PC-9 (cell line): Measurements from ENCODE around the gene NPHP4. TPM values are rescaled to one million over a fixed set of nuclear protein-coding genes. Genes with fewer than 3 reads are reported as not detected.
"Not testable (repeated sequence)": the region's sequence is repeated elsewhere in the genome, so short reads cannot be mapped to it uniquely, and the experiment has no call there.

Experiments used
- BruUV-seq: library from RNA; stranded (reverse); fragments of 400-500 nt; replicated peaks from 2 replicates; lab custom pipeline; 2021; lab: Mats Ljungman, UMichigan
- CTCF ChIA-PET: fragments of 300-600 bp; sonication (Branson Sonifier 250); formaldehyde crosslinking; loops from one replicate; lab custom pipeline; 2022; ENCODE audit warnings: antibody characterized with exemption; lab: Charles Lee
- POLR2A ChIA-PET: fragments of 300-600 bp; sonication (Branson Sonifier 250); formaldehyde crosslinking; loops from one replicate; lab custom pipeline; 2022; ENCODE audit warnings: antibody characterized with exemption; ENCODE audit not compliant: unreplicated experiment; lab: Charles Lee
- DNase-seq, 2 experiments: peaks; one replicate each; pipeline versions ENCODE4 v3.0.0 to v3.0.0-alpha.2; 2015 to 2022; ENCODE audit warnings: mixed read lengths in 1 of 2
- H2AFZ ChIP-seq: fragments of 200-600 bp; sonication (generic); 2 replicates; pipeline ENCODE4 v1.8.1; 2017; ENCODE audit warnings: antibody characterized with exemption
- H3F3A ChIP-seq: fragments of 200-600 bp; sonication (generic); 2 replicates; pipeline ENCODE4 v1.8.1; 2017; ENCODE audit warnings: antibody characterized with exemption, mild to moderate bottlenecking, low read depth; ENCODE audit not compliant: insufficient read depth
- H3K27ac ChIP-seq: fragments of 200-600 bp; sonication (generic); 2 replicates; pipeline ENCODE4 v1.6.1; 2016; ENCODE audit warnings: mixed run types
- H3K27me3 ChIP-seq: fragments of 200-600 bp; sonication (generic); 2 replicates; pipeline ENCODE4 v1.6.1; 2016; ENCODE audit warnings: low read depth, mixed run types; ENCODE audit not compliant: insufficient read depth
- H3K36me3 ChIP-seq: fragments of 200-600 bp; sonication (generic); 2 replicates; pipeline ENCODE4 v1.6.1; 2016; ENCODE audit warnings: low read depth, mixed run types
- H3K4me1 ChIP-seq: fragments of 200-600 bp; sonication (generic); replicated peaks from 2 replicates; pipeline ENCODE4 v1.6.1; 2016; ENCODE audit warnings: mixed run types; ENCODE audit not compliant: insufficient read depth
- H3K4me2 ChIP-seq: fragments of 200-600 bp; sonication (generic); 2 replicates; pipeline ENCODE4 v1.6.1; 2017; ENCODE audit warnings: mixed run types
- H3K4me3 ChIP-seq: fragments of 200-600 bp; sonication (generic); 2 replicates; pipeline ENCODE4 v1.6.1; 2016; ENCODE audit warnings: mixed run types
- H3K79me2 ChIP-seq: fragments of 200-600 bp; sonication (generic); 2 replicates; pipeline ENCODE4 v1.6.1; 2017; ENCODE audit warnings: low read depth, mixed run types
- H3K9me2 ChIP-seq: fragments of 200-600 bp; sonication (generic); 2 replicates; pipeline ENCODE4 v1.8.1; 2017; ENCODE audit warnings: mild to moderate bottlenecking; ENCODE audit not compliant: insufficient read depth
- H3K9me3 ChIP-seq: fragments of 200-600 bp; sonication (generic); 2 replicates; pipeline ENCODE4 v1.8.1; 2016; ENCODE audit warnings: low read depth; ENCODE audit not compliant: insufficient read depth
- H4K20me1 ChIP-seq: fragments of 200-600 bp; sonication (generic); 2 replicates; pipeline ENCODE4 v1.8.1; 2017; ENCODE audit not compliant: insufficient read depth
- CTCF ChIP-seq: fragments of 200-600 bp; sonication (generic); conservative IDR thresholded peaks from 2 replicates; pipeline ENCODE4 v1.6.1; 2017; ENCODE audit warnings: mixed run types, antibody characterized with exemption, mild to moderate bottlenecking, moderate library complexity
- EZH2 ChIP-seq: fragments of 200-600 bp; sonication (generic); IDR thresholded peaks from 2 replicates; pipeline ENCODE4 v1.8.0; 2017; ENCODE audit warnings: antibody characterized with exemption, low read depth
- intact Hi-C: fragments of 100-400 bp; cut with micrococcal nuclease; formaldehyde crosslinking; loops from one replicate; pipeline ENCODE4 v1.10.0; 2022; ENCODE audit not compliant: unreplicated experiment
- total RNA-seq: library from RNA; stranded (reverse); gene quantifications from 2 replicates; pipeline ENCODE4 v1.2.3, GENCODE V29; 2021

NPHP4 gene
- total RNA-seq, 1 experiment from 2014 or later = 17.9 TPM

DNA sequence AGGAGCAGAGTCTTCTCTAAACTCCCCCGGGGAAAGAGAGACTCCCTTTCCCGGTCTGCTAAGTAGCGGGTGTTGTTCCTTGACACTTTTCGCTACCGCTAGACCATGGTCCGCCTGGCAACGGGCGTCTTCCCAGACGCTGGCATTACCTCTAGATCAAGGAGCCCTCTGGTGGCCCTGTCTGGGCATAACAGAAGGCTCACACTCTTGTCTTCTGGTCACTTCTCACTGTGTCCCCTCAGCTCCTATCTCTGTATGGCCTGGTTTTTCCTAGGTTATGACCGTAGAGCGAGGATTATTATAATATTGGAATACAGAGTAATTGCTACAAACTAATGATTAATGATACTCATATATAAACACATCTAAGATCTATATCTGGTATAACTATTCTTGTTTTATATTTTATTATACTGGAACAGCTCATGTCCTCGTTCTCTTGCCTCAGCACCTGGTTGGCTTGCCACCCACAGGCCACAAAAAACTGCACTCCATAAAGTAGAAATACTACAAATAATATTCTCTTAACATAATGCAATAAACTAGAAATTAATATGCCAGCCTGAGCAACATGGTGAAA is 98.4 kb downstream of the NPHP4 start:
- H3F3A ChIP-seq, H2AFZ ChIP-seq, H3K36me3 ChIP-seq, POLR2A ChIA-PET, H3K9me3 ChIP-seq, H3K9me2 ChIP-seq, H3K4me1 ChIP-seq, DNase-seq, H3K4me3 ChIP-seq, H4K20me1 ChIP-seq, intact Hi-C loops, H3K27ac ChIP-seq, H3K79me2 ChIP-seq, H3K27me3 ChIP-seq, H3K4me2 ChIP-seq, BruUV-seq: not testable (repeated sequence)
- peak; percentile 56 for TF ChIP-seq CTCF
- CTCF ChIA-PET = interaction anchor here (0.6 to 0.7 kb wide), 2 partner anchors 148 to 354 kb away, joined by 3 read pairs; no protein-coding TSS in a partner anchor

GRCh38 chr1:5892329-5892728 is 99.9 kb downstream of the NPHP4 start:
- TF ChIP-seq CTCF = no peak
- no peak for TF ChIP-seq EZH2
- Histone ChIP-seq H3K27ac (no peak overlapping the region), H3K9me2 (no peaks in the 10 kb centered on the region), H2AFZ (no peak overlapping the region), H3K4me1 (no peaks in the 10 kb centered on the region), H3K9me3 (no peaks in the 10 kb centered on the region), H3K79me2 (no peaks in the 10 kb centered on the region), H3F3A (no peaks in the 10 kb centered on the region), H3K27me3 (no peaks in the 10 kb centered on the region), H3K36me3 (no peaks in the 10 kb centered on the region), H4K20me1 (no peaks in the 10 kb centered on the region), H3K4me2 (no peak overlapping the region), H3K4me3 (no peak overlapping the region)
- ChIA-PET POLR2A (no interaction called here), CTCF (no interaction called here)
- intact Hi-C loops = no loop called here
- BruUV-seq = no TSS peak
- no peak for DNase-seq

GRCh38 chr1:5891736-5892135 is 100.5 kb downstream of the NPHP4 start:
- Histone ChIP-seq H3K4me1 (no peaks in the 10 kb centered on the region), H3K79me2 (no peaks in the 10 kb centered on the region), H3K27me3 (no peaks in the 10 kb centered on the region), H3K9me3 (no peaks in the 10 kb centered on the region), H2AFZ (no peak overlapping the region), H4K20me1 (no peaks in the 10 kb centered on the region), H3K27ac (no peak overlapping the region), H3K4me2 (no peak overlapping the region), H3K36me3 (no peaks in the 10 kb centered on the region), H3K4me3 (no peak overlapping the region), H3K9me2 (no peaks in the 10 kb centered on the region), H3F3A (no peaks in the 10 kb centered on the region)
- DNase-seq = no peak
- no TSS peak for BruUV-seq
- CTCF ChIA-PET = no interaction called here
- POLR2A ChIA-PET = no interaction called here
- TF ChIP-seq EZH2 (no peak), CTCF (no peak)
- intact Hi-C loops = no loop called here
